HepG2 (cell line): ENCODE results near the gene RAB3C. TPM values are rescaled to one million over a fixed set of nuclear protein-coding genes. Genes with fewer than 3 reads are reported as not detected.

Experiments
- ATAC-seq: fragments of 200-7000 bp; cut with Tn5 transposase; 3 replicates; pipeline ENCODE4 v1.9.1; 2020; ENCODE audit warnings: mild to moderate bottlenecking, moderate library complexity
- BruUV-seq: library from RNA; stranded (reverse); fragments of 400-500 nt; replicated peaks from 2 replicates; lab custom pipeline; 2021; lab: Mats Ljungman, UMichigan
- CTCF ChIA-PET: fragments of 300-600 bp; formaldehyde crosslinking; extraction: SDS; loops from one replicate; lab custom pipeline; 2021; ENCODE audit warnings: low total read pairs, inconsistent platforms, low intra/inter-chr PET ratio; lab: Yijun Ruan, JAX
- POLR2A ChIA-PET: fragments of 350-600 bp; sonication (Branson Sonifier 250); formaldehyde crosslinking; loops from one replicate; lab custom pipeline; 2020; ENCODE audit warnings: antibody characterized with exemption, inconsistent platforms; lab: Yijun Ruan, JAX
- DNase-seq: peaks from one replicate; pipeline ENCODE4 v3.0.0-alpha.2; 2015; ENCODE audit warnings: low spot score
- FAIRE-seq: peaks from 3 replicates; lab custom pipeline; 2011; peaks lifted over from hg19 to GRCh38; lab: Jason Lieb, UNC
- H2AFZ ChIP-seq: one replicate; pipeline ENCODE4 v1.6.1; 2011; ENCODE audit warnings: low read length, inconsistent platforms
- H3K27ac ChIP-seq: fragments of 300-600 bp; 3 replicates; pipeline ENCODE4 v1.8.0; 2011; ENCODE audit warnings: mixed run types, mild to moderate bottlenecking, mixed read lengths, low read length, inconsistent platforms; ENCODE audit not compliant: insufficient read depth; ENCODE audit errors: extremely low read length
- H3K27me3 ChIP-seq, 2 experiments: fragments of 200-600 bp in 1 of 2; 2 replicates in 1 of 2; 3 replicates in 1 of 2; pipeline versions ENCODE4 v1.6.0 to v1.8.0; 2011; ENCODE audit warnings: low read length in 2 of 2, mild to moderate bottlenecking in 2 of 2, moderate library complexity in 2 of 2, inconsistent platforms in 1 of 2; ENCODE audit not compliant: insufficient read depth in 2 of 2, control insufficient read depth in 1 of 2
- H3K36me3 ChIP-seq, 2 experiments: fragments of 200-600 bp in 1 of 2; replicated peaks in 1 of 2; 2 replicates in 1 of 2; 3 replicates in 1 of 2; pipeline versions ENCODE4 v1.5.1 to v1.8.0; 2011; ENCODE audit warnings: low read length in 2 of 2, inconsistent platforms in 1 of 2; ENCODE audit not compliant: insufficient read depth in 2 of 2, control insufficient read depth in 1 of 2
- H3K4me1 ChIP-seq: 2 replicates; pipeline ENCODE4 v1.5.1; 2012; ENCODE audit warnings: low read length, inconsistent platforms; ENCODE audit not compliant: insufficient read depth
- H3K4me2 ChIP-seq: 2 replicates; pipeline ENCODE4 v1.6.0; 2011; ENCODE audit warnings: low read depth, low read length, inconsistent platforms
- H3K4me3 ChIP-seq, 3 experiments: fragments of 200-600 bp in 1 of 3; sonication (generic), shearing (Covaris generic) in 1 of 3; replicated peaks in 1 of 3; 2 replicates each; pipeline ENCODE4 v1.5.1; 2011 to 2016; ENCODE audit warnings: low read length in 3 of 3, inconsistent platforms in 2 of 3, low read depth in 2 of 3, mild to moderate bottlenecking in 2 of 3, control low read depth in 1 of 3, mixed read lengths in 1 of 3; ENCODE audit not compliant: insufficient read depth in 1 of 3
- H3K79me2 ChIP-seq: one replicate; pipeline ENCODE4 v1.6.1; 2011; ENCODE audit warnings: low read length, inconsistent platforms; ENCODE audit not compliant: insufficient read depth
- H3K9ac ChIP-seq: 2 replicates; pipeline ENCODE4 v1.6.0; 2011; ENCODE audit warnings: mild to moderate bottlenecking, low read depth, low read length, inconsistent platforms; ENCODE audit not compliant: insufficient read depth
- H3K9me3 ChIP-seq: 2 replicates; pipeline ENCODE4 v1.5.1; 2012; ENCODE audit warnings: mild to moderate bottlenecking, low read length
- H4K20me1 ChIP-seq: 2 replicates; pipeline ENCODE4 v1.6.0; 2011; ENCODE audit warnings: inconsistent platforms, mild to moderate bottlenecking, low read length, moderate library complexity; ENCODE audit not compliant: insufficient read depth
- CCDC6 ChIP-seq: sonication (generic); formaldehyde crosslinking; IDR thresholded peaks from 2 replicates; pipeline ENCODE4 v1.8.1; 2022; ENCODE audit warnings: mild to moderate bottlenecking, missing genetic modification reagents, moderate library complexity
- CEBPB ChIP-seq: IDR thresholded peaks from 2 replicates; pipeline ENCODE4 v1.6.1; 2011; ENCODE audit warnings: low read depth, low read length, improper control_type of control experiment, borderline replicate concordance
- KAT7 ChIP-seq: IDR thresholded peaks from 2 replicates; pipeline ENCODE4 v1.6.1; 2018; ENCODE audit warnings: borderline replicate concordance, missing compliant biosample characterization
- ZNF160 ChIP-seq: sonication (generic); formaldehyde crosslinking; IDR thresholded peaks from 2 replicates; pipeline ENCODE4 v1.8.0; 2022; ENCODE audit warnings: mild to moderate bottlenecking, inconsistent platforms, missing genetic modification reagents
- ZSCAN20 ChIP-seq: sonication (generic); formaldehyde crosslinking; IDR thresholded peaks from 2 replicates; pipeline ENCODE4 v1.4.0; 2020; ENCODE audit warnings: missing genetic modification reagents, mild to moderate bottlenecking, borderline replicate concordance
- WGBS: methylation state at CpG from one replicate; pipeline ENCODE4 v1.1.6; 2017; ENCODE audit warnings: low lambda C conversion rate; 5-methylcytosine and 5-hydroxymethylcytosine counted together
- in situ Hi-C: cut with HindIII; loops from 2 replicates; pipeline ENCODE4 v1.10.0; 2017; ENCODE audit warnings: low pct_unique_long_range_greater_than_20kb; ENCODE audit not compliant: extremely low pct_ligation_motif_present
- intact Hi-C: fragments of 100-400 bp; cut with micrococcal nuclease; formaldehyde crosslinking; loops from one replicate; pipeline ENCODE4 v1.10.0; 2022; ENCODE audit not compliant: unreplicated experiment
- polyA plus RNA-seq, 8 experiments: library from polyadenylated mRNA; depleted of rRNA in 3 of 8; stranded (reverse) in 7 of 8; unstranded in 1 of 8; fragments of >200 nt; fragmentation: Illumina TruSeq in 4 of 8; extraction: Trizol in 4 of 8; gene quantifications; 2 replicates each; pipeline versions ENCODE4 v1.2.1 to v1.2.3, GENCODE V29; 2011 to 2016; ENCODE audit warnings: low read depth in 4 of 8, missing spikeins in 1 of 8, mixed read lengths in 1 of 8; ENCODE audit not compliant: insufficient read depth in 1 of 8
- total RNA-seq, 5 experiments: library from RNA; depleted of rRNA; stranded (reverse); fragments of >200 nt; fragmentation: Illumina TruSeq; extraction: Trizol; gene quantifications; 2 replicates each; pipeline ENCODE4 v1.2.3, GENCODE V29; 2016; ENCODE audit warnings: low read depth in 1 of 5
- TF ChIP-seq, protein P1 (sequence below): IDR thresholded peaks from 2 replicates; pipeline ENCODE4 v1.6.1; 2016; ENCODE audit warnings: low read depth

Gene RAB3C
- total and polyA plus RNA-seq, 2 of the 13 experiments (the other 11 are each of a cell fraction or from before 2014, with no cell fraction given) = not detected

DNA sequence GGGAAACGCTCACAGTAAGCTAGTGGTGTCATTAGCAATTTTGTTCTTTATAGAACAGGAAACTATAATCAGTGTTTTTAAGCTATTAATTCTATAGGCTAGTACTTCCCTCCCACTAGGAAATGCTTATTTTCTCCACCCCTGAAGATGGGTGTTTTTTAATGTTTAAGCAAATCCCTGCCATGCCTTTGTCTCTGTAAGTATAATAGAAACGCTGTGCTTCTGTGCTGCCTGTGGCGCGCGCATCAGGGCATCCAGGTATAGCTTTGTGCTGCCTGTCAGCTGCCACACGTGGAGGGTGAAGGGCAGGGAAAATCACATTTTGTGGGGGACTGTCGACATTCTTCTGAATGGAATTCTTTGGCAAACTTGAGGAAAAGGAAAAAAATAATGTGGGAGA is 217.5 kb downstream of the RAB3C start (continued):
- TF ChIP-seq, protein P1, sequence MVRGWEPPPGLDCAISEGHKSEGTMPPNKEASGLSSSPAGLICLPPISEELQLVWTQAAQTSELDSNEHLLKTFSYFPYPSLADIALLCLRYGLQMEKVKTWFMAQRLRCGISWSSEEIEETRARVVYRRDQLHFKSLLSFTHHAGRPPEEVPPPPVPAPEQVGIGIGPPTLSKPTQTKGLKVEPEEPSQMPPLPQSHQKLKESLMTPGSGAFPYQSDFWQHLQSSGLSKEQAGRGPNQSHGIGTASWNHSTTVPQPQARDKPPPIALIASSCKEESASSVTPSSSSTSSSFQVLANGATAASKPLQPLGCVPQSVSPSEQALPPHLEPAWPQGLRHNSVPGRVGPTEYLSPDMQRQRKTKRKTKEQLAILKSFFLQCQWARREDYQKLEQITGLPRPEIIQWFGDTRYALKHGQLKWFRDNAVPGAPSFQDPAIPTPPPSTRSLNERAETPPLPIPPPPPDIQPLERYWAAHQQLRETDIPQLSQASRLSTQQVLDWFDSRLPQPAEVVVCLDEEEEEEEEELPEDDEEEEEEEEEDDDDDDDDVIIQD (CRISPR knock-in tag) = no peak
- TF ChIP-seq CCDC6 (CRISPR knock-in tag) (no peak), KAT7 (CRISPR knock-in tag) (no peak), ZNF160 (CRISPR knock-in tag) (no peak)

GRCh38 chr5:58800861-58801540 is 218.1 kb downstream of the RAB3C start:
- Histone ChIP-seq H4K20me1 (no peaks in the 10 kb centered on the region), H3K79me2 (no peaks in the 10 kb centered on the region), H3K4me3 (no peak overlapping the region), H3K9me3 (no peaks in the 10 kb centered on the region), H3K36me3 (no peaks in the 10 kb centered on the region), H3K9ac (no peak overlapping the region), H3K4me2 (no peak overlapping the region), H3K4me1 (no peaks in the 10 kb centered on the region), H3K27ac (no peak overlapping the region), H3K27me3 (no peaks in the 10 kb centered on the region), H2AFZ (no peak overlapping the region)
- TF ChIP-seq CEBPB (peak; percentile 48; the same call in 1 of the 2 replicates), ZSCAN20 (no peak)
- intact Hi-C loops = no loop called here
- no peak for ATAC-seq
- no peak for FAIRE-seq
- BruUV-seq = no TSS peak
- WGBS = 8% methylated on average over 5 of the region's 5 CpGs
- CTCF ChIA-PET = no interaction called here
- in situ Hi-C loops = loop anchor here (25.0 kb wide), 1 partner anchor 289 kb away; no protein-coding TSS in a partner anchor
- no peak for DNase-seq
- POLR2A ChIA-PET = no interaction called here
